K562 (cell line): ENCODE measurements around the gene FEM1B. TPM values are rescaled to one million over a fixed set of nuclear protein-coding genes. Genes with fewer than 3 reads are reported as not detected.

Experiments used
- ATAC-seq: fragments of 200-7000 bp; cut with Tn5 transposase; 3 replicates; pipeline ENCODE4 v1.9.1; 2020; ENCODE audit warnings: moderate library complexity
- BruUV-seq: library from RNA; stranded (reverse); fragments of 400-500 nt; replicated peaks from 2 replicates; lab custom pipeline; 2021; lab: Mats Ljungman, UMichigan
- CTCF ChIA-PET: fragments of 300-600 bp; formaldehyde crosslinking; extraction: SDS; loops from one replicate; lab custom pipeline; 2021; ENCODE audit warnings: low intra/inter-chr PET ratio; lab: Yijun Ruan, JAX
- POLR2A ChIA-PET: fragments of 300-600, 350-650 bp; sonication (Branson Sonifier 250); formaldehyde crosslinking; extraction: SDS; loops from one replicate; lab custom pipeline; 2021; ENCODE audit warnings: antibody characterized with exemption, inconsistent platforms; lab: Yijun Ruan, JAX
- DNase-seq, 4 experiments: peaks; one replicate each; pipeline versions ENCODE4 v3.0.0 to v3.0.0-alpha.2; 2011 to 2018; ENCODE audit warnings: low spot score in 3 of 4, mixed read lengths in 3 of 4; ENCODE audit errors: extremely low read depth in 1 of 4
- FAIRE-seq: peaks from 2 replicates; lab custom pipeline; 2011; peaks lifted over from hg19 to GRCh38; lab: Jason Lieb, UNC
- H2AFZ ChIP-seq: 2 replicates; pipeline ENCODE4 v1.6.0; 2011; ENCODE audit warnings: low read depth, low read length, control low read depth, inconsistent platforms
- H3K27ac ChIP-seq: fragments of 200-600 bp; 3 replicates; pipeline ENCODE4 v1.8.0; 2011; ENCODE audit warnings: low read depth, mild to moderate bottlenecking, control low read depth, inconsistent platforms, low read length, moderate library complexity, mixed read lengths; ENCODE audit errors: extremely low read depth
- H3K27me3 ChIP-seq, 2 experiments: fragments of 300-600 bp in 1 of 2; 2 replicates in 1 of 2; 3 replicates in 1 of 2; pipeline versions ENCODE4 v1.6.0 to v1.8.0; 2011; ENCODE audit warnings: inconsistent platforms in 2 of 2, low read length in 2 of 2, mild to moderate bottlenecking in 1 of 2, mixed read lengths in 1 of 2, moderate library complexity in 1 of 2; ENCODE audit not compliant: control insufficient read depth in 2 of 2, insufficient read depth in 2 of 2
- H3K36me3 ChIP-seq: fragments of 300-600 bp; 3 replicates; pipeline ENCODE4 v1.8.0; 2011; ENCODE audit warnings: mild to moderate bottlenecking, low read length, inconsistent platforms; ENCODE audit not compliant: control insufficient read depth, insufficient read depth
- H3K4me1 ChIP-seq, 2 experiments: fragments of 200-600 bp in 1 of 2; replicated peaks in 1 of 2; 2 replicates in 1 of 2; 3 replicates in 1 of 2; pipeline versions ENCODE4 v1.5.1 to v1.8.0; 2011; ENCODE audit warnings: inconsistent platforms in 2 of 2, low read length in 2 of 2, mild to moderate bottlenecking in 1 of 2, mixed read lengths in 1 of 2, moderate library complexity in 1 of 2; ENCODE audit not compliant: control insufficient read depth in 2 of 2, insufficient read depth in 2 of 2
- H3K4me2 ChIP-seq: 2 replicates; pipeline ENCODE4 v1.6.1; 2011; ENCODE audit warnings: low read length, control low read depth, inconsistent platforms, mixed read lengths; ENCODE audit not compliant: insufficient read depth
- H3K4me3 ChIP-seq: fragments of 200-600 bp; sonication (generic), shearing (Covaris generic); 2 replicates; pipeline ENCODE4 v1.5.1; 2016; ENCODE audit warnings: control low read depth, inconsistent platforms
- H3K79me2 ChIP-seq: fragments of 200-600 bp; 3 replicates; pipeline ENCODE4 v1.8.0; 2011; ENCODE audit warnings: low read length, inconsistent platforms; ENCODE audit not compliant: control insufficient read depth, insufficient read depth
- H3K9ac ChIP-seq, 2 experiments: 2 replicates each; pipeline versions ENCODE4 v1.6.0 to v1.6.1; 2011; ENCODE audit warnings: low read depth in 2 of 2, low read length in 2 of 2, control low read depth in 1 of 2, inconsistent platforms in 1 of 2, mild to moderate bottlenecking in 1 of 2, mixed read lengths in 1 of 2; ENCODE audit not compliant: insufficient read depth in 1 of 2
- H3K9me1 ChIP-seq: one replicate; pipeline ENCODE4 v1.6.0; 2011; ENCODE audit warnings: inconsistent platforms, mild to moderate bottlenecking, low read length, moderate library complexity; ENCODE audit not compliant: control insufficient read depth, insufficient read depth
- H3K9me3 ChIP-seq: replicated peaks from 2 replicates; pipeline ENCODE4 v1.5.1; 2011; ENCODE audit warnings: low read depth, low read length, inconsistent platforms; ENCODE audit not compliant: control insufficient read depth, insufficient read depth
- H4K20me1 ChIP-seq: replicated peaks from 2 replicates; pipeline ENCODE4 v1.6.1; 2011; ENCODE audit warnings: low read length, inconsistent platforms, mixed read lengths; ENCODE audit not compliant: control insufficient read depth, insufficient read depth
- ADNP ChIP-seq: fragments of 200-800 bp; sonication (Bioruptor generic); IDR thresholded peaks from 2 replicates; pipeline ENCODE4 v1.6.1; 2016; ENCODE audit warnings: missing genetic modification characterization, missing compliant biosample characterization
- ATF3 ChIP-seq, 2 experiments: fragments of 450-650 bp in 1 of 2; sonication (generic) in 1 of 2; formaldehyde crosslinking in 1 of 2; IDR thresholded peaks in 1 of 2; conservative IDR thresholded peaks in 1 of 2; 2 replicates each; pipeline versions ENCODE4 v1.6.1 to v1.8.1; 2016 to 2023; ENCODE audit warnings: mild to moderate bottlenecking in 2 of 2, moderate library complexity in 2 of 2, inconsistent platforms in 1 of 2, missing genetic modification reagents in 1 of 2
- BCL6 ChIP-seq: fragments of 250-450 bp; sonication (Bioruptor Pico); IDR thresholded peaks from 2 replicates; pipeline ENCODE4 v1.4.0; 2020
- NFATC3 ChIP-seq: fragments of 450-650 bp; IDR thresholded peaks from 2 replicates; pipeline ENCODE4 v1.6.1; 2017; ENCODE audit warnings: mild to moderate bottlenecking
- NRF1 ChIP-seq, 2 experiments: fragments of 450-650 bp; IDR thresholded peaks in 1 of 2; conservative IDR thresholded peaks in 1 of 2; 2 replicates each; pipeline ENCODE4 v1.6.1; 2014; ENCODE audit warnings: mild to moderate bottlenecking in 2 of 2
- PTBP1 ChIP-seq: fragments of 200-400 bp; formaldehyde crosslinking; IDR thresholded peaks from 2 replicates; pipeline ENCODE4 v1.6.1; 2017; ENCODE audit warnings: low read depth, low read length
- PTRF ChIP-seq: fragments of 450-650 bp; IDR thresholded peaks from 2 replicates; pipeline ENCODE4 v1.6.1; 2016; ENCODE audit warnings: mild to moderate bottlenecking, missing genetic modification characterization, missing compliant biosample characterization
- RB1 ChIP-seq: fragments of 450-650 bp; IDR thresholded peaks from 2 replicates; pipeline ENCODE4 v1.6.1; 2017; ENCODE audit warnings: low read depth, mild to moderate bottlenecking
- RFX7 ChIP-seq: fragments of 250-450 bp; sonication (Bioruptor Pico); IDR thresholded peaks from 2 replicates; pipeline ENCODE4 v1.5.1; 2021; ENCODE audit warnings: mild to moderate bottlenecking
- STAT6 ChIP-seq: sonication (generic); formaldehyde crosslinking; IDR thresholded peaks from 2 replicates; pipeline ENCODE4 v1.8.1; 2023; ENCODE audit warnings: mild to moderate bottlenecking, missing genetic modification reagents
- ZBTB2 ChIP-seq: fragments of 450-650 bp; IDR thresholded peaks from 2 replicates; pipeline ENCODE4 v1.6.1; 2016; ENCODE audit warnings: antibody characterized with exemption
- ZBTB26 ChIP-seq: fragments of 450-650 bp; formaldehyde crosslinking; IDR thresholded peaks from 2 replicates; pipeline ENCODE4 v1.4.0; 2022; ENCODE audit warnings: missing genetic modification characterization
- WGBS: fragments of 100-300 bp; shearing (Covaris generic); methylation state at CpG from one replicate; pipeline ENCODE4 v1.1.6; 2016; ENCODE audit warnings: low coverage, mixed read lengths; ENCODE audit not compliant: insufficient coverage; ENCODE audit errors: missing lambda C conversion rate; 5-methylcytosine and 5-hydroxymethylcytosine counted together
- in situ Hi-C: fragments of 300-500 bp; cut with MboI; formaldehyde crosslinking; loops from 4 replicates; pipeline ENCODE4 v1.15.0; 2018; ENCODE audit warnings: inconsistent platforms, mixed read lengths
- intact Hi-C: fragments of 100-400 bp; cut with micrococcal nuclease; formaldehyde crosslinking; loops from 2 replicates; pipeline ENCODE4 v1.14.2; 2022
- polyA plus RNA-seq, 8 experiments: library from polyadenylated mRNA; depleted of rRNA in 4 of 8; stranded (reverse) in 5 of 8; unstranded in 3 of 8; fragments of >200 nt; fragmentation: Nextera tagmentation in 2 of 8; fragmentation: Illumina TruSeq in 1 of 8; extraction: Ambion mirVana in 2 of 8; extraction: Trizol in 1 of 8; gene quantifications; 2 replicates each; pipeline versions ENCODE4 v1.2.1 to v1.2.3, GENCODE V29; 2011 to 2014; ENCODE audit warnings: inconsistent platforms in 1 of 8, missing spikeins in 1 of 8
- total RNA-seq, 7 experiments: library from RNA; depleted of rRNA in 6 of 7; stranded (reverse); fragments of >200 nt in 6 of 7; fragmentation: Illumina TruSeq in 2 of 7; extraction: Trizol in 2 of 7; gene quantifications; 2 replicates each; pipeline versions ENCODE4 v1.2.1 to v1.2.3, GENCODE V29; 2011 to 2021; ENCODE audit warnings: low replicate concordance in 1 of 7
- TF ChIP-seq, protein P1 (sequence below): sonication (generic); formaldehyde crosslinking; IDR thresholded peaks from 2 replicates; pipeline ENCODE4 v1.8.1; 2023; ENCODE audit warnings: mild to moderate bottlenecking, missing genetic modification reagents

Gene FEM1B
- total and polyA plus RNA-seq, 9 of the 15 experiments (the other 6 are each of a cell fraction or from before 2014, with no cell fraction given) = 5.9 to 61.6 (median 20.1) TPM

DNA sequence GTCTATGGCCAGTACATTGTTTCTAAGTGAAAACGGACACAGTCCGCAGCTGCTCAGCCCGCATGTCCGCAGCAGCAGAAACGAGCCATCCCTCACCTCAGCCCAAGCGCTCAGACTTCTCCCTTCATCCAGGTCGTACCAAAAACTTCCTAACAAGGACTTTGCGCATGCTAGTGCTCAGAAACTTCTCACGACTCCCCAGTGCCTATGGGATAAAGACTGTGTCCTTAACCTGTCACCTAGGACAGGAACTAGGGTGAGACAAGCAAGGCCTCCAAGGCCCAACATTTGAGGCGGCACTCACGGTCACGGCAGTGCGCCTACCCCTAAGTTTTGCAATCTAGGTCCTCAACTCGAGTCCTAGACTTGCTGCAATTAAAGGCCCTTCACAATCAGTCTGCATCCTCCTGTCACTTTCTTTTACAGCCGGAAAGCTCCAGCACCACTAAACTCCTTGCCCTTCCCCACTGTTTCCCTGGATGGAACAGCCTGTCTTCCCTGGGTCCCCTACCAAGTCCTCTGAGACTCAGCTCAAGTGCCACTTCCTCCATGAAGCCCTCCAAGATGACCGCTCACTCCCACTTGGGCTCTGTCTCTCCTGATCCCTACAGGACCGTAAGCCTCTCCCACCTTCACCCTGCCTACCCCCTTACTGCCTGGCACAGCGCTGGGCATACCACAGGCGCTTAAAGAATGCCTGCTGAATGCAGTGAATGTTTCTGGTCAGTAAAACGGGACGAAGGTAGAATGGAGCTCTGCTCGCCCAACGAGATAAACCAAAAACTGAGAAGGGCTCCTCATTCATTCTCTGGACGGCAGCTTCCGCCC is 49.2 kb upstream of the FEM1B start:
- Histone ChIP-seq H3K79me2 (peaks cover 61% of the 10 kb centered on the region), H3K27me3 (no peaks in the 10 kb centered on the region), H3K4me1 (peaks cover 29 to 36% of the 10 kb centered on the region in 2 experiments), H3K9me1 (peaks cover 2% of the 10 kb centered on the region), H3K4me2 (peak overlapping the region; percentile 99), H3K36me3 (peaks cover 25% of the 10 kb centered on the region), H3K9me3 (no peaks in the 10 kb centered on the region), H3K9ac (peak overlapping the region; percentile 88 to 99), H4K20me1 (peaks cover 18% of the 10 kb centered on the region), H2AFZ (peak overlapping the region; percentile 91), H3K4me3 (peak overlapping the region; percentile 93), H3K27ac (peak overlapping the region; percentile 95)
- TSS peak; percentile 61 for BruUV-seq
- FAIRE-seq (peak; percentile 64), DNase-seq (peak in 3 of 4 experiments; percentile 28 to 50 (median 29)), ATAC-seq (peak; percentile 10)
- 2% methylated on average over 25 of the region's 25 CpGs for WGBS
- POLR2A ChIA-PET = interaction anchor here (0.6 to 2.7 kb wide), 12 partner anchors 8 to 822 kb away, joined by 3 to 18 read pairs (median 3); partner anchors contain the start of gene FEM1B
- CTCF ChIA-PET = no interaction called here
- intact Hi-C loops = no loop called here
- in situ Hi-C loops = no loop called here
- no peak for TF ChIP-seq RB1
- TF ChIP-seq PTRF = no peak
- peak; percentile 92 for TF ChIP-seq PTBP1
- TF ChIP-seq STAT6 (CRISPR knock-in tag) = no peak
- no peak for TF ChIP-seq RFX7 (CRISPR knock-in tag)
- TF ChIP-seq NRF1 (conservative IDR thresholded peaks at IDR 0.05 in 1 of 2, IDR thresholded peaks at IDR 0.05 in 1 of 2) = peak; percentile 49 to 61; a peak in 3 of 4 replicates
- TF ChIP-seq, protein P1, sequence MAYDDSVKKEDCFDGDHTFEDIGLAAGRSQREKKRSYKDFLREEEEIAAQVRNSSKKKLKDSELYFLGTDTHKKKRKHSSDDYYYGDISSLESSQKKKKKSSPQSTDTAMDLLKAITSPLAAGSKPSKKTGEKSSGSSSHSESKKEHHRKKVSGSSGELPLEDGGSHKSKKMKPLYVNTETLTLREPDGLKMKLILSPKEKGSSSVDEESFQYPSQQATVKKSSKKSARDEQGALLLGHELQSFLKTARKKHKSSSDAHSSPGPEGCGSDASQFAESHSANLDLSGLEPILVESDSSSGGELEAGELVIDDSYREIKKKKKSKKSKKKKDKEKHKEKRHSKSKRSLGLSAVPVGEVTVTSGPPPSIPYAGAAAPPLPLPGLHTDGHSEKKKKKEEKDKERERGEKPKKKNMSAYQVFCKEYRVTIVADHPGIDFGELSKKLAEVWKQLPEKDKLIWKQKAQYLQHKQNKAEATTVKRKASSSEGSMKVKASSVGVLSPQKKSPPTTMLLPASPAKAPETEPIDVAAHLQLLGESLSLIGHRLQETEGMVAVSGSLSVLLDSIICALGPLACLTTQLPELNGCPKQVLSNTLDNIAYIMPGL (CRISPR knock-in tag) = no peak
- no peak for TF ChIP-seq ZBTB2
- no peak for TF ChIP-seq ZBTB26 (CRISPR knock-in tag)
- TF ChIP-seq ATF3 (IDR thresholded peaks at IDR 0.05) = no peak
- no peak for TF ChIP-seq ATF3 (CRISPR knock-in tag; conservative IDR thresholded peaks at IDR 0.05)
- no peak for TF ChIP-seq BCL6 (CRISPR knock-in tag)
- peak; percentile 51; the same call in 1 of the 2 replicates for TF ChIP-seq ADNP
- no peak for TF ChIP-seq NFATC3
